Measurements from ENCODE around the gene CCDC9B. TPM values are rescaled to one million over a fixed set of nuclear protein-coding genes. Genes with fewer than 3 reads are reported as not detected.

Gene CCDC9B
- total RNA-seq, 1 donor from 2014 or later, result 72.5 TPM

DNA sequence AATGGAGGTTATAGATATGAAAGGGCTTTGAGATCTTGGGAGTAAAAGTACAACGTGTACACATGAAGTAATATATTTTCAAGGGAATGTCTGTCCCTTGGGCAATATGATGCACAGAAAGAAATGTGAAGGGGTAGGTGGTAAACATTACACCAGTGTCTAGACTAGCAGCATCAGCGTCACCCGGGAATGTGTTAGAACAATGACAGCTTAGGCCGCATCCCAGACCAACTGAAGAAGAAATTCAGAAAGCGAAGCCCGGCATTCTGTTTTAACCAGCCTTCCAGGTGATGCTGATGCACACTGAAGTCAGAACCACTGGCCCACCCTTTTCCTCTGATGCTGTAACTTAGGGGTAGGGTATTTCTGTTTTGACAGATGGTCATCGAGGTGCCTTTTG lies 10.9 kb downstream of the CCDC9B start:
- Histone ChIP-seq H3K27ac (peak overlapping the region; percentile 15), H3K9me3 (no peaks in the 10 kb centered on the region), H3K36me3 (no peaks in the 10 kb centered on the region), H3K27me3 (no peaks in the 10 kb centered on the region), H3K4me3 (no peak overlapping the region), H3K4me1 (peaks cover 84% of the 10 kb centered on the region)
- DNase-seq (no peak), ATAC-seq (no peak)
- intact Hi-C loops (cut with DNase I), result no loop called here
- TF ChIP-seq, protein P1, sequence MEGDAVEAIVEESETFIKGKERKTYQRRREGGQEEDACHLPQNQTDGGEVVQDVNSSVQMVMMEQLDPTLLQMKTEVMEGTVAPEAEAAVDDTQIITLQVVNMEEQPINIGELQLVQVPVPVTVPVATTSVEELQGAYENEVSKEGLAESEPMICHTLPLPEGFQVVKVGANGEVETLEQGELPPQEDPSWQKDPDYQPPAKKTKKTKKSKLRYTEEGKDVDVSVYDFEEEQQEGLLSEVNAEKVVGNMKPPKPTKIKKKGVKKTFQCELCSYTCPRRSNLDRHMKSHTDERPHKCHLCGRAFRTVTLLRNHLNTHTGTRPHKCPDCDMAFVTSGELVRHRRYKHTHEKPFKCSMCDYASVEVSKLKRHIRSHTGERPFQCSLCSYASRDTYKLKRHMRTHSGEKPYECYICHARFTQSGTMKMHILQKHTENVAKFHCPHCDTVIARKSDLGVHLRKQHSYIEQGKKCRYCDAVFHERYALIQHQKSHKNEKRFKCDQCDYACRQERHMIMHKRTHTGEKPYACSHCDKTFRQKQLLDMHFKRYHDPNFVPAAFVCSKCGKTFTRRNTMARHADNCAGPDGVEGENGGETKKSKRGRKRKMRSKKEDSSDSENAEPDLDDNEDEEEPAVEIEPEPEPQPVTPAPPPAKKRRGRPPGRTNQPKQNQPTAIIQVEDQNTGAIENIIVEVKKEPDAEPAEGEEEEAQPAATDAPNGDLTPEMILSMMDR (IDR thresholded peaks at IDR 0.05), result no peak

DNA sequence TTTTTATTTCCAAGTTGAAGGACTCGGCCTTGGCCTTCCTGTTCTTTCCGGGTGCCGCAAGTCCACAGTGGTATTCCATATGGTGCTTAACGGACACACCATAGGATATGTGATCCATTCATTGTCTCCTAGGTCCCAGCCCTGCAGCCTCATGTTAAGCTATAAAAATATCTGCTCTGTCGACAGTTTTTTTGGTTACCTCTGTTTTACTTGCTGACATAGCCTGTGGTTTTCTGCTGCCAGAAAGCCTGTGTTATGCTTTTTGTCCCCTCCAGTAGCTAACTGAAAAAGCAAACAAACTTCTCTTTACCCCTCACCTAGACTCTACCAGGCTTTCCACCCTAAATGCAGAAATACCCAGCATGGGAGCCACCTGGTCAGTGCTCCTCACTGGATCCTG lies 12.0 kb downstream of the CCDC9B start:
- Histone ChIP-seq H3K9me3 (no peaks in the 10 kb centered on the region), H3K36me3 (no peaks in the 10 kb centered on the region), H3K27ac (no peak overlapping the region), H3K4me3 (no peak overlapping the region), H3K4me1 (peaks cover 73% of the 10 kb centered on the region), H3K27me3 (no peaks in the 10 kb centered on the region)
- intact Hi-C loops (cut with DNase I), result no loop called here
- ATAC-seq, result no peak
- DNase-seq, result no peak
- TF ChIP-seq, protein P1 (IDR thresholded peaks at IDR 0.05), result no peak

DNA sequence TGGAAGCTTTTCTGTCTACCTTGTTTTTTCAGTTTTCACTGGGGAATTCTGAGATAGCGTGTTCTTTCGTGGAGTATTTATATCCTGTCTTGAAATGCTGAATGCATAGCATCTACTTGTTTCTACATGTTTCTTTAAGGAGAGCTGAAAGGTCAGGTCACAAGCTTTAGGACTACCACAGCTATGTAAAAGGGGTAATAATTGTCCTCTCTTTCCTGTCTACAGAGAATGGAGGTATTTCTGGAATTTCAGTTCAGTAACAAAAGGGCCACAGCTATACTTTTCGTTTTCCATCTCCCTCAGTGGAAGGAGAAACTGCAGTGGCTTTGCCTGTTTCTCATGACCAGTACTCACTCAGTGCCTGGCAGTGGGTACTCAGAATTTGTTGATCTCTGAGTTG lies 12.6 kb downstream of the CCDC9B start:
- no peak overlapping the region for H3K27ac ChIP-seq
- H3K4me3 ChIP-seq, result no peak overlapping the region
- no peaks in the 10 kb centered on the region for H3K36me3 ChIP-seq
- no peaks in the 10 kb centered on the region for H3K27me3 ChIP-seq
- DNase-seq (no peak), ATAC-seq (no peak)
- peaks cover 67% of the 10 kb centered on the region for H3K4me1 ChIP-seq
- intact Hi-C loops (cut with DNase I), result no loop called here
- TF ChIP-seq, protein P1 (IDR thresholded peaks at IDR 0.05), result no peak
- H3K9me3 ChIP-seq, result no peaks in the 10 kb centered on the region

DNA sequence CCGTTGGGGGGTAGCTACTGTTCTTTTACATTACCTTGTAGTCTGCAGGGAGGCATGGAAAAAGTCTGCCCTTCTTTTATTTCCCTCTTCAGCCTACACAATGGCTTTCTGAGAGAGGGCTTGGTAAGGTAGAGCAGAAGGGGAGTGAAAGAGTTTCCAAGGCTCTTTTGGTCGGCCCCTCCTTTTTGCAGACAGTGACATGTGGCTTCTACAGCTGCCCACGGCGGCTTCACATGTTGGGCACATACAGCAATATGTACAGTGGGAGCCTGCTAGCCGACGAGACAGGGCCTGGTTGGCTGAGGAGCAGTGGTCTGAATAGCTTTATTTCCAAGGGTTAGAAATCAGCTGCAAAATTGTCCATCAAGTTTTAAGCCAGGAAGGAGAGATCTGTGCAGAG lies 13.3 kb downstream of the CCDC9B start:
- Histone ChIP-seq H3K36me3 (no peaks in the 10 kb centered on the region), H3K4me1 (peaks cover 68% of the 10 kb centered on the region), H3K27me3 (no peaks in the 10 kb centered on the region), H3K9me3 (no peaks in the 10 kb centered on the region), H3K4me3 (no peak overlapping the region), H3K27ac (no peak overlapping the region)
- intact Hi-C loops (cut with DNase I), result no loop called here
- TF ChIP-seq, protein P1 (IDR thresholded peaks at IDR 0.05), result no peak
- ATAC-seq (no peak), DNase-seq (no peak)

DNA sequence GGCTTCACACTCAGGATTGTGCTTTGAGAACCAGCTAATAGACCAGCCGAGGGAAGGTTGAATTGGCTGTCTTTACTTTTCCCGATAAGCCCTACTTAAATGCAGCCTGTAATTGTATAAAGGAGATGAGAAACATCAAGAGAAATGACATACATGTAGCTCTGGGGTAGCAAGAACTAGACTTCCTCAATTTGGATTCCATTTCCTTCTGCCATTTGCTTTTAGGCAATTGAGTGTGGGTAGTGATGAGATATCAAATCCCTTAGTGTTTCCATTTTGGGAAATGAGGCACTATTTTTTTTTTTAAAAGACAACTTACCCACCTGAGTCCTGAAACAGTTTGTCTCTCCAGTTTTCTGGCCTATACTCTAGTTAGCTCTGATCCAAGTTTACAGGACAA lies 15.0 kb downstream of the CCDC9B start:
- Histone ChIP-seq H3K4me3 (peak overlapping the region; percentile 74), H3K27me3 (no peaks in the 10 kb centered on the region), H3K4me1 (peaks cover 56% of the 10 kb centered on the region), H3K9me3 (no peaks in the 10 kb centered on the region), H3K36me3 (no peaks in the 10 kb centered on the region), H3K27ac (no peak overlapping the region)
- TF ChIP-seq, protein P1 (IDR thresholded peaks at IDR 0.05), result no peak
- intact Hi-C loops (cut with DNase I), result no loop called here
- DNase-seq, result no peak
- ATAC-seq, result no peak

DNA sequence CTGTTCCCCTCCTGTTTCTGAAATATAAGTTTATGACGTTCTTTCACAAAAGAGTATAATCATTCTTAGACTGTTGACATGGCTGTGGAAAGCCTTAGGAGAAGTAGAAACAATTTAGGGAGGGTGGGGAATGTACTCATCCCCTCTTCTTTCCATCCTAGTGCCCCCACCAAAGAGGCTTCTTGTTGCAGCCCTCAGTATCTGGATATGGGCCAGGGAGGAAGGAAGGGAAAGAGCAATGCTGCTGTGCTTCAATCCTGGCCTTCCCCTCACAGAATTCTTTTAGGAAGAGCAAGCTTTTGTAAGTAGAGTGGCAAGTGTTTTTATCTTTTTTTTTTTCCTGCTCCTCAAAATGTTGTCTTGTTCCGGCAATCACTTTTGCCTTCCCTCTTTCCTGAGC lies 15.6 kb downstream of the CCDC9B start:
- H3K4me3 ChIP-seq, result peak overlapping the region; percentile 74
- peaks cover 50% of the 10 kb centered on the region for H3K4me1 ChIP-seq
- DNase-seq (no peak), ATAC-seq (no peak)
- H3K27me3 ChIP-seq, result no peaks in the 10 kb centered on the region
- peak overlapping the region; percentile 81 for H3K27ac ChIP-seq
- no peaks in the 10 kb centered on the region for H3K9me3 ChIP-seq
- intact Hi-C loops (cut with DNase I), result no loop called here
- TF ChIP-seq, protein P1 (IDR thresholded peaks at IDR 0.05), result no peak
- no peaks in the 10 kb centered on the region for H3K36me3 ChIP-seq
